ENCODE results near the gene SRSF4.
"Not testable (repeated sequence)": the region's sequence is repeated elsewhere in the genome, so short reads cannot be mapped to it uniquely, and the experiment has no call there.

Gene SRSF4

DNA sequence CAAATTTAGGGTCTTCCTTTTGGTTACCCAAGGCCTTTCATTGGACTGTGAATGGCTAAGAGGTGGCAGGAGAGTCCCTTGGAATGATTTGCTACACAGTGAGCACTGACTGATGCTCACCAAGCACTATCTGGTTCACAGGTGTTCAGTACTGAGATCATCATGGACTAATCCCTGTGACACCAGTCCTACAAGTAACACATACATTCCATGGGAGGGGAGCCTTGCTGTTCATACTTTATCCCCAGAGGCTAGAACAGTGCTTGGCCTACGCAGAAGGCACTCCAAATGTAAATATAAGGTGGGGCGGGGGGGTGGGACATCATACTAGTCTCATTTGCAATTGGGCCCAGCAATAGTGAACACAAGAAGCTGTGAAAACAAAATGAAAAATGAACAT lies 37.5 kb downstream of the SRSF4 start:
- H3K79me2 ChIP-seq (ENCODE audit: control insufficient read depth, insufficient read depth, low read length, unreplicated experiment) = no peaks in the 10 kb centered on the region
- H3K27ac ChIP-seq (ENCODE audit: low read depth, low read length) = peak overlapping the region; percentile 33; the same call in 1 of the 2 replicates
- peaks cover 32% of the 10 kb centered on the region for H3K4me1 ChIP-seq (ENCODE audit: control insufficient read depth, insufficient read depth, low read length, unreplicated experiment)
- H2AFZ ChIP-seq (ENCODE audit: low read length, unreplicated experiment) = no peak overlapping the region
- peaks cover 10% of the 10 kb centered on the region; the same call in 1 of the 2 replicates for H3K36me3 ChIP-seq (ENCODE audit: insufficient read depth, low read length)
- H3K27me3 ChIP-seq (ENCODE audit: insufficient read depth, low read length) = no peaks in the 10 kb centered on the region
- no peak overlapping the region for H3K4me3 ChIP-seq (ENCODE audit: low read depth, low read length)

DNA sequence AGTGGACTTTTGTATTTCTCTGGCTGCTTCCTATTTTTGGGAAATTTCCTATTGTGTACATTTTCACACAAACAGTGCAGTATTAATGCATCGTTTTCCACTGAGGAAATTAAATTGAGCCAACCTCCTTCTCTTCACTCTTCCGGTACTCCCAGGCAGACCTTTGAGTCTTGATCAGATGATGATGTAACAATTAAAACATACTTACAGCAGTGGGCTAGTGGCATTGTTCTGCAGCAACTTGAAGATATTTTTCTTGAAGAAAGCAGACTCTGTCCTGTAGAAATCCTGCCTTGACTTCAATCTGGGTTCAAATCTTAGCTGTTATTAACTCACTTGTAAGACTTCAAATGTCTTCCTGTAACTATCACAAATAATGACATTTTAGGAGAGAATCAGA lies 39.0 kb downstream of the SRSF4 start:
- H3K36me3 ChIP-seq (ENCODE audit: insufficient read depth, low read length) = no peaks in the 10 kb centered on the region
- H3K4me3 ChIP-seq (ENCODE audit: low read depth, low read length) = no peak overlapping the region

GRCh38 chr1:29136391-29136915 lies 45.2 kb downstream of the SRSF4 start:
- no peak overlapping the region for H3K4me3 ChIP-seq (ENCODE audit: low read depth, low read length)

More for the DNA sequence above, 39.0 kb downstream of the SRSF4 start:
- Histone ChIP-seq H3K27me3 (ENCODE audit: insufficient read depth, low read length) (no peaks in the 10 kb centered on the region), H3K4me1 (ENCODE audit: control insufficient read depth, insufficient read depth, low read length, unreplicated experiment) (peaks cover 23% of the 10 kb centered on the region), H3K79me2 (ENCODE audit: control insufficient read depth, insufficient read depth, low read length, unreplicated experiment) (no peaks in the 10 kb centered on the region), H2AFZ (ENCODE audit: low read length, unreplicated experiment) (no peak overlapping the region), H3K27ac (ENCODE audit: low read depth, low read length) (no peak overlapping the region)

GRCh38 chr1:29134695-29135028 lies 47.0 kb downstream of the SRSF4 start:
- H3K36me3 ChIP-seq (ENCODE audit: insufficient read depth, low read length) = no peaks in the 10 kb centered on the region
- no peak overlapping the region for H3K4me3 ChIP-seq (ENCODE audit: low read depth, low read length)
- H2AFZ ChIP-seq (ENCODE audit: low read length, unreplicated experiment) = no peak overlapping the region
- no peaks in the 10 kb centered on the region for H3K27me3 ChIP-seq (ENCODE audit: insufficient read depth, low read length)
- H3K27ac ChIP-seq (ENCODE audit: low read depth, low read length) = no peak overlapping the region
- no peaks in the 10 kb centered on the region for H3K79me2 ChIP-seq (ENCODE audit: control insufficient read depth, insufficient read depth, low read length, unreplicated experiment)
- peaks cover 4% of the 10 kb centered on the region for H3K4me1 ChIP-seq (ENCODE audit: control insufficient read depth, insufficient read depth, low read length, unreplicated experiment)

More at GRCh38 chr1:29136391-29136915, 45.2 kb downstream of the SRSF4 start:
- Histone ChIP-seq H2AFZ (ENCODE audit: low read length, unreplicated experiment) (no peak overlapping the region), H3K79me2 (ENCODE audit: control insufficient read depth, insufficient read depth, low read length, unreplicated experiment) (no peaks in the 10 kb centered on the region), H3K27me3 (ENCODE audit: insufficient read depth, low read length) (no peaks in the 10 kb centered on the region), H3K27ac (ENCODE audit: low read depth, low read length) (no peak overlapping the region), H3K36me3 (ENCODE audit: insufficient read depth, low read length) (no peaks in the 10 kb centered on the region), H3K4me1 (ENCODE audit: control insufficient read depth, insufficient read depth, low read length, unreplicated experiment) (peaks cover 4% of the 10 kb centered on the region)

GRCh38 chr1:29133861-29134694 lies 47.6 kb downstream of the SRSF4 start:
- Histone ChIP-seq H3K4me3 (ENCODE audit: low read depth, low read length) (no peak overlapping the region), H3K4me1 (ENCODE audit: control insufficient read depth, insufficient read depth, low read length, unreplicated experiment) (peaks cover 4% of the 10 kb centered on the region), H3K27ac (ENCODE audit: low read depth, low read length) (no peak overlapping the region), H3K27me3 (ENCODE audit: insufficient read depth, low read length) (no peaks in the 10 kb centered on the region), H2AFZ (ENCODE audit: low read length, unreplicated experiment) (no peak overlapping the region), H3K79me2 (ENCODE audit: control insufficient read depth, insufficient read depth, low read length, unreplicated experiment) (no peaks in the 10 kb centered on the region), H3K36me3 (ENCODE audit: insufficient read depth, low read length) (no peaks in the 10 kb centered on the region)

- H3K4me3 ChIP-seq (ENCODE audit: low read depth, low read length); H3K27me3 ChIP-seq (ENCODE audit: insufficient read depth, low read length); H3K79me2 ChIP-seq (ENCODE audit: control insufficient read depth, insufficient read depth, low read length, unreplicated experiment); H2AFZ ChIP-seq (ENCODE audit: low read length, unreplicated experiment); H3K4me1 ChIP-seq (ENCODE audit: control insufficient read depth, insufficient read depth, low read length, unreplicated experiment); H3K27ac ChIP-seq (ENCODE audit: low read depth, low read length); H3K36me3 ChIP-seq (ENCODE audit: insufficient read depth, low read length): not testable (repeated sequence)
Measured at GRCh38 chr1:29131056-29131455, 50.6 kb downstream of the SRSF4 start.

DNA sequence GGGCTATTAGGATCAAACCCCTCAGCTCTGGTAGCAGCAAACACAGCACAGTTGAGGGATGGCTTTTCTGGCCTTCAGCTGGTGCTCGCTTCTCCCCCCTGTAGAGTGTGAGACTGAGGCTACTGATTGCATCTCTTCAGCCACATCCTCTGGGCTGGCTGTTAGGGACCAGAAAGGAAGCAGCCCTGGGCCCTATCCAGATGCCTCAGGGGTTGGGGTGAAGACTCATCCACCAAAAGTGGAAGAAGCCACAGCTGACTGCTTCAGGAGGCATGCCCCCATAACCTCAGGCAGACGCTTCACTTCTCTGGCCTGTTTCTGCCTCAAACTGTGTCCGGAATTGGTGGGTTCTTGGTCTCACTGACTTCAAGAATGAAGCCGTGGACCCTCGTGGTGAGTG lies 51.8 kb downstream of the SRSF4 start:
- Histone ChIP-seq H3K36me3 (ENCODE audit: insufficient read depth, low read length) (no peaks in the 10 kb centered on the region), H3K4me1 (ENCODE audit: control insufficient read depth, insufficient read depth, low read length, unreplicated experiment) (peaks cover 5% of the 10 kb centered on the region), H3K27me3 (ENCODE audit: insufficient read depth, low read length) (no peaks in the 10 kb centered on the region), H3K27ac (ENCODE audit: low read depth, low read length) (no peak overlapping the region), H3K4me3 (ENCODE audit: low read depth, low read length) (no peak overlapping the region), H3K79me2 (ENCODE audit: control insufficient read depth, insufficient read depth, low read length, unreplicated experiment) (no peaks in the 10 kb centered on the region), H2AFZ (ENCODE audit: low read length, unreplicated experiment) (no peak overlapping the region)

- Histone ChIP-seq H3K27me3 (ENCODE audit: insufficient read depth, low read length) (no peaks in the 10 kb centered on the region), H2AFZ (ENCODE audit: low read length, unreplicated experiment) (no peak overlapping the region), H3K27ac (ENCODE audit: low read depth, low read length) (no peak overlapping the region), H3K36me3 (ENCODE audit: insufficient read depth, low read length) (no peaks in the 10 kb centered on the region), H3K79me2 (ENCODE audit: control insufficient read depth, insufficient read depth, low read length, unreplicated experiment) (no peaks in the 10 kb centered on the region), H3K4me1 (ENCODE audit: control insufficient read depth, insufficient read depth, low read length, unreplicated experiment) (peaks cover 5% of the 10 kb centered on the region), H3K4me3 (ENCODE audit: low read depth, low read length) (no peak overlapping the region)
Measured at GRCh38 chr1:29128739-29129138, 53.0 kb downstream of the SRSF4 start.

DNA sequence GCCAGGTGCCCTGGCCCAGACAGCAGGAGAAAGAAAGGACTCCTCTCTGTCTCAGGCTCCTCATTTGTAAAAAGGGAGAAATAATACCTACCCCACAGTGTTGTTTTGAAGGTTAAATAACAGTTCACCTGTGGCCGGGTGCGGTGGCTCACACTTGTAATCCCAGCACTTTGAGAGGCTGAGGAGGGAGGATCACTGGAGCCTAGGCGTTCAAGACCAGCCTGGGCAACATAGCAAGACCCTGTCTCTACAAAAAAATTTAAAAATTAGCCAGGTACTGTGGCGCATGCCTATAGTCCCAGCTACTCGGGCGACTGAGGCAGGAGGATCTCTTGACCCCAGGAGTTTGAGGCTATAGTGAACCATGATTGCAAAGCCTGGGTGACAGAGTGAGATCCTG lies 55.5 kb downstream of the SRSF4 start:
- peaks cover 5% of the 10 kb centered on the region for H3K79me2 ChIP-seq (ENCODE audit: control insufficient read depth, insufficient read depth, low read length, unreplicated experiment)

GRCh38 chr1:29125788-29126187 lies 55.9 kb downstream of the SRSF4 start:
- Histone ChIP-seq H3K4me3 (ENCODE audit: low read depth, low read length) (no peak overlapping the region), H3K79me2 (ENCODE audit: control insufficient read depth, insufficient read depth, low read length, unreplicated experiment) (peaks cover 8% of the 10 kb centered on the region), H3K27ac (ENCODE audit: low read depth, low read length) (no peak overlapping the region), H3K4me1 (ENCODE audit: control insufficient read depth, insufficient read depth, low read length, unreplicated experiment) (peaks cover 5% of the 10 kb centered on the region), H3K27me3 (ENCODE audit: insufficient read depth, low read length) (no peaks in the 10 kb centered on the region), H3K36me3 (ENCODE audit: insufficient read depth, low read length) (no peaks in the 10 kb centered on the region), H2AFZ (ENCODE audit: low read length, unreplicated experiment) (no peak overlapping the region)

More for the DNA sequence above, 55.5 kb downstream of the SRSF4 start:
- Histone ChIP-seq H3K36me3 (ENCODE audit: insufficient read depth, low read length) (no peaks in the 10 kb centered on the region), H3K27me3 (ENCODE audit: insufficient read depth, low read length) (no peaks in the 10 kb centered on the region), H3K4me1 (ENCODE audit: control insufficient read depth, insufficient read depth, low read length, unreplicated experiment) (peaks cover 5% of the 10 kb centered on the region), H3K27ac (ENCODE audit: low read depth, low read length) (no peak overlapping the region), H2AFZ (ENCODE audit: low read length, unreplicated experiment) (no peak overlapping the region), H3K4me3 (ENCODE audit: low read depth, low read length) (no peak overlapping the region)

- H2AFZ ChIP-seq (ENCODE audit: low read length, unreplicated experiment) = no peak overlapping the region
Measured at GRCh38 chr1:29125237-29125641, 56.5 kb downstream of the SRSF4 start.

More at GRCh38 chr1:29125237-29125641, 56.5 kb downstream of the SRSF4 start:
- H3K27me3 ChIP-seq (ENCODE audit: insufficient read depth, low read length) = no peaks in the 10 kb centered on the region
- H3K79me2 ChIP-seq (ENCODE audit: control insufficient read depth, insufficient read depth, low read length, unreplicated experiment) = peaks cover 13% of the 10 kb centered on the region
- H3K36me3 ChIP-seq (ENCODE audit: insufficient read depth, low read length) = no peaks in the 10 kb centered on the region; the same call in 1 of the 2 replicates
- peaks cover 5% of the 10 kb centered on the region for H3K4me1 ChIP-seq (ENCODE audit: control insufficient read depth, insufficient read depth, low read length, unreplicated experiment)
- H3K27ac ChIP-seq (ENCODE audit: low read depth, low read length) = peak overlapping the region; percentile 81
- H3K4me3 ChIP-seq (ENCODE audit: low read depth, low read length) = peak overlapping the region; percentile 87
